Renal cortex interstitium (tissue), 11 donors: Measurements from ENCODE around the gene SYNC. TPM values are rescaled to one million over a fixed set of nuclear protein-coding genes. Genes with fewer than 3 reads are reported as not detected.
"Not testable (repeated sequence)": the region's sequence is repeated elsewhere in the genome, so short reads cannot be mapped to it uniquely, and the experiment has no call there.

ENCODE experiments used
- DNase-seq, 11 donors: peaks; one replicate each; pipeline ENCODE4 v3.0.0-alpha.2; 2013; ENCODE audit warnings: low read depth in 9 of 11, low spot score in 4 of 11; ENCODE audit errors: extremely low read depth in 1 of 11
- polyA plus RNA-seq, 3 donors: library from polyadenylated mRNA; unstranded; fragments of 120-200 nt; gene quantifications; one replicate each; pipeline ENCODE4 v1.2.1, GENCODE V29; 2013; ENCODE audit not compliant: insufficient read length in 3 of 3

Gene SYNC
- polyA plus RNA-seq, 3 donors: 1.3 to 2.0 (median 1.8) TPM

DNA sequence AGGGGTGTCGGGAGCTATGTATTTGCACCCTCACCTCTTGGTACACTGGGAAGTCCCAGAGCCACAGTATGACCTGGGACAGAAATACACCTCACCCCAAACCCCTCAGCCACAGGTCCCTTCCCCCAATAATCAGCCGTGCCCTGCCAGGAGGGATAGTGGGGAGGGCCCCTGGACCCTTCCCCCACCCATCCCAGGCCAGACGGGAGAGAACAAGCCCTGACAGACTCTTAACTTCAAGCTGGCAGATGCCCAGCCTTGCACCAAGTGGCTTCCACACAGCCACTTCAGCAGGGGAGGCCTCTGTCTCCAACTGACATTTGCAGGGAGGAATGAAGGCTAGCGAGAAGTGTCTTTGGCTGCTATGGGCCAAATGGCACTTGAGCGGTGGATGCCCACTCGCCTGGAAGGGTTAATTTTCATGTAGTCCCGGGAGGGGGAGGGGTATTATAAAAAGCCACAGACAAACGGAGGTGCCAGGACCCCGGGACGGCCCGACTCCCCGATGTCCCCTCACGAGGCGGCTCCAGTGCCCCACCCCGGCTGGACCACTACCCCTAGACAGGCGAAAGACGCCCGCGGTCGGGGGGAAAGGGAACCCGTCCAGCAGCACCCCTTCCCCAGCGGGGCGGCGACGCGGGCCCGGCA is 495 bp downstream of the SYNC start:
- no peak for DNase-seq

DNA sequence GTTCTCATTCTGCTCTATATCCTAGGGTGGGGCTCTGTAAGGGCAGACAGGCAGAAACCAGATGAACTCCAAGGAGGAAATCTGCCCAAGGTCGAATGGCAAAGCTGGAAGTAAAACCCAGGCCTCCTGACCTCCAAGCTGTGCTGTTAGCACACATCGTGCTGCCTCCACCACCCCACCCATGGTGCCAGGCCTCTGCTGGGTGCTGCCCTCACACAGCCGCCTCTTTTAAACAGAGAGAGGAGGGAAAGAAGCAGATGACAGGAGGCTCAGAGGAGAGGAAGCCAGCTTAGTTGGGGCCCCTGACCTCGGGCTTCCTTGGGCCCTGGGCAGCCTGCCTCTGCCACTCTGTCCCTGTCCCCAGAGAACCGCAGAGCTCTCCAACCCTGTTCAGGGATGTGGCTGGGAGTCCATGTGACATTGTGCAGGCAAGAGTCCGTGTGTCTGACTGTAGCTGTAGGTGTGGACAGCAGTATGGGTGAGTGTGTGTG is 1.1 kb downstream of the SYNC start:
- no peak for DNase-seq

DNA sequence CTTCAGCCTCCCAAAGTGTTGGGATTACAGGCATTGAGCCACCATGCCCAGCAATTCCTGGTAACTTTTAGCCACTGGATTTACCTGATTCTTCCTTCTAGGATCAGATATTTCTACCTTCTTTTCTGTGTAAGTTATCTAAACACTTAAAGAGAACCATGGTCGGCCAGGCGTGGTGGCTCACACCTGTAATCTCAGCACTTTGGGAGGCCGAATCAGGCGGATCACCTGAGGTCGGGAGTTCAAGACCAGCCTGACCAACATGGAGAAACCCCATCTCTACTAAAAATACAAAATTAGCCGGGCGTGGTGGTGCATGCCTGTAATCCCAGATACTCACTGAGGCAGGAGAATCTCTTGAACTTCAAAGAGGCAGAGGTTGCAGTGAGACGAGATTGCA is 5.6 kb downstream of the SYNC start:
- DNase-seq: not testable (repeated sequence)

DNA sequence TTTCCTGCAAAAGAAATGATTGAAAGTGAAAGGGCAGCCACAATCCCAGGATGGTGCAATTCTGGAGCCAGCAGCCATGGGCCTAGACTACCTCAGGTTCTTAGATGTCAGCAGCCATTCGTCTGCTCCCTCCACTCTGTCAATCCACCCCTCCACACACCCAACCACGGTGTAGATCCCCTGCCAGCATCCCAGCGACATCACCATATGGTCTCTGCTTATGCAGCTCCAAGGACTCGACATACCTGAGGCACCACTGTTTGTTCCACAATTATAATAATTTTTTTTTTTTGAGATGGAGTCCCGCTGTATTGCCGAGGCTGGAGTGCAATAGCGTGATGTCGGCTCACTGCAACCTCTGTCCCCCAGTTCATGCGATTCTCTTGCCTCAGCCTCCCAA is 6.5 kb downstream of the SYNC start:
- DNase-seq: no peak

DNA sequence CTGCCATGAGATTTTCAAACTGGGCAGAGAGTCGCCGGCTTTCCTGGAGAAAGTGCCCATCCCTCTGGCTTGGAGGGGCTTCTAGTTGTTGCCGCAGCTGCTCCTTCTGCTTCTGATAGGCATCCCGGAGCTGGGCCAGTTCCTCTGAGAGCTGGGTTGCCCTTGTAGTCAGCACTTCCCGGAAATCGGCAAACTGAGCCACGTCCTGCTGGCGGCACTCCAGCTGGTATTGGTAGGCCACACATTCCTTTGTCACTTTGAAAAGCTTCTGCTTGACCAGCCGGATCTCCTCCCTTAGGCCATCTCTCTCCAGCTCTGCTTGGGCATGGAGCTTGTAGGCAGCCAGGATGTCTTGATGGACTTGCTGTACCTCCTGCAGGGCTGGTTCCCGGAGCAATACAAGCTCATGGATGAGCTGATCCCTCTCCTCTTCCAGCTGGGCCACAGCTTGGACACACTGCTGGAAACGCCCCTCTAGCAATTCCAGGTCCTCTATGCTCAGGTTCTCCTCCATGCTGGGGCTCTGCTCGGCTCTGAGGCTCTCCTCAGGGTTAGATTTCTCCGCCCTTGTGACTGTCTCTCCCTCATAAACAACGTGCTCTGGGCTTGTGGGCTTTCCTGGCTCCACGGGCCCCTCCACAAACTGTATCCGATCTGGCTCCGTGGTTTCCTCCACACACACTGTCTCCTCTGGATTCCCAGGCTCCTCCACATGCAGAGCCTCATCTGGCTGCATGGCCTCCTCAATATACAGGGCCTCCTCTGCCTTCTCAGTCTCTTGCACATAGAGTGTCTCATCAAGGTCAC is 7.3 kb downstream of the SYNC start:
- no peak for DNase-seq

DNA sequence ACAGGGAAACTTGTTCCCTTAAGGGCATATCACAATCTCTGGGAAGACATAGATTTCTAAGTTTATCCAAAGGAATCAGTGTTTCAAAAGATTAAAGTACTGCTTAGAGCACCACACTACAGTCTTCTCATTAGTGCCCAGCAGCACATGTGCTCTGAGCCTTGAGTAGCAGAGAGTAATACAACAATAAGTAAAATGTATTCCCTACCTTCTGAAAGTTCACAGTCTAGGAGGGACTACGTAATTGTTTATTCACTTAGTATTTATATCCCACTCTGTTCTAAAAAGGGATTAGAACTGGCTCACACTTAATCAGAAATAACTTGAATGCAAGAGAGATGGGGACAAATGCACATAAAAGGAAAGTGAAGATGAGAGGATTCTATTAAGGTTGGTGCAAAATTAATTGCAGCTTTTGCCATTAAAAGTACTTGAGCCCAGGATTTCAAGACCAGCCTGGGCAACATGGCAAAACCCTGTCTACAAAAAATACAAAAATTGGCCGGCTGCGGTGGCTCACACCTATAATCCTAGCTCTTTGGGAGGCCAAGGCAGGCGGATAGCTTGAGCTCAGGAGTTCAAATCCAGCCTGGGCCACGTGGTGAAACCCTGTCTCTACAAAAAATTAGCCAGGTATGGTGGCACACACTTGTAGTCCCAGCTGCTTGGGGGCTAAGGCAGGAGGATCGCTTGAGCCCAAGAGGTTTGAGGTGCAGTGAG is 9.0 kb downstream of the SYNC start:
- no peak for DNase-seq

DNA sequence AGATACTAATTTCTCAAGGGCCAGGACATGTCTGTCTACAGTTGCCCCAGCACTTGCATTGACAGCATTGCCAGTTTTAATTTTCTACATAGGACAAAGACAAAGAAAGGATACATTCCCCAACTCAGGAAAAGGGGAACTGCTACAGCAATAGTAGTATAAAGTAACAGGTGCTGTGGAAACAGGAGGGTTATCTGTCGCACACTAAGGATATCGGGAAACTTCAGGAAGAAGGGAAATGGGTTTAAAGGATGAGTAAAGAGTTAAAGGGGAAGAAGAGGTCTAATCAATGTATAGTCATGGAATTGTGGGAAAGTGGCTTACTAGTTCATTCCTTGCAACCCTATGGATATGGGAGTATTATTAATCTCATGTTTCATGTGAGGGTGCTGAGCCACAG is 16.2 kb downstream of the SYNC start:
- no peak for DNase-seq

DNA sequence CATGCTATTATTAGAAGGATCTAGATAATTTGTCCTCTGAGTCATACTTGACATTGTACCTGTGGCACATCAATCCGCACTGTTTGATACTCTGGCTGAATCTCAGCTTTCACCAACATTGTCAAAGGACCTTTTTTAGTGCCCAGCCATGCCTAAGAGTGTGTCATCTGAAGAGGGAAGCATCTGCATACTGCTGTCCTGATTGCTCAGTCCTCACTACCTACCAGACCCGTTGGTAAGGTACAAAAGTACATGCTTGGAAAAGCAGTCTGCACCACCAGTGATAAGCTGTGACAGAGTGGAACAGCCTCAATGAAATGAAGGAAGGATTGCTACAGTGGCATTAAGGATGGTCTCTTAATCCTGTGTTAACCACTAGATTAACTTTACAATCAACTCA is 17.1 kb downstream of the SYNC start:
- no peak for DNase-seq

DNA sequence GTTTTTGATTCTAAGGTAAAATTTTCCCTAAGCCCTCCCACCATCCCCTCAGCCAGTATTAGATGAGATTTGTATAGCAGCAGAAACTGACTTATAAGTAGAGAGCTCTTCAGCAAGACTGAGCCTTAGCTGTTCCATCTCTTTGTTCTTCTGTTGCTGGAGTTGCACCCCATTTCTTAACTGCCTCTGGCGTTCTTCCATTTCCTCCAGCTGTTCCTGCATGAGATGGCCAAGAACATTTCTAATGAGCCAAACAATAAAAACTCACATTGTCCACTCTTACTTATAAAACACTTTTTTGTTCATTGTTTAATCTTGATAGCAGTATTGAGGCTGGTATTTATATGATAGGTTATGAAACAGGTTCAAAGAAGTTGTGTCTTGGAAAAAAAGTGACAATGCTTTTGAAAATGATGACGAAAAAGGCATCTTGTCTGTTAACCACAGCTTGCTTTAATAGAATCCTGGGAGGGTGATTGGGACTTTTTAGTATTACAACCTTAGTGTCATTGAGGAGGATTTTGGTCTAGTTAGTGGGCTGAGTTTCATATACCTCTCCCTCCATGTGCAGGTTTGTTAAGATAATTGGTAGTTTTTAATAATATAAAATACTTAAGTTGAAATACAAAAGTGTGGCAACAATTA is 18.3 kb downstream of the SYNC start:
- peak in 5 of 11 donors; percentile 40 to 65 (median 54) for DNase-seq

DNA sequence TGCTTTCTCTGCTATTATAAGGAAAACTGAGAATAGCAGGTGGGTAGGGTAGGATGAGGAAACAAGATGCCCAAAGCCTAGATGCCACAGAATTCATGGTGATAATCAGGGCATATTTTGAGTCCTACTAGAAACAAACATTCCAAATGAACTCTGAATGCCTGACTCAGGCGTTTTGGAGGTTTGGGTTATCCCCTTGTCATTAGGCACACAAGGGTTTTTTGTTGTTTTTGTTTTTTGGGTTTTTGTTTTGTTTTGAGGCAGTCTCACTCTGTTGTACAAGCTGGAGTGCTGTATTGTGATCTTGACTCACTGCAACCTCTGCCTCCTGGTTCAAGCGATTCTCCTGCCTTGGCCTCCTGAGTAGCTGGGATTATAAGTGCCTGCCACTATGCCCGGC is 19.2 kb downstream of the SYNC start:
- DNase-seq: no peak

DNA sequence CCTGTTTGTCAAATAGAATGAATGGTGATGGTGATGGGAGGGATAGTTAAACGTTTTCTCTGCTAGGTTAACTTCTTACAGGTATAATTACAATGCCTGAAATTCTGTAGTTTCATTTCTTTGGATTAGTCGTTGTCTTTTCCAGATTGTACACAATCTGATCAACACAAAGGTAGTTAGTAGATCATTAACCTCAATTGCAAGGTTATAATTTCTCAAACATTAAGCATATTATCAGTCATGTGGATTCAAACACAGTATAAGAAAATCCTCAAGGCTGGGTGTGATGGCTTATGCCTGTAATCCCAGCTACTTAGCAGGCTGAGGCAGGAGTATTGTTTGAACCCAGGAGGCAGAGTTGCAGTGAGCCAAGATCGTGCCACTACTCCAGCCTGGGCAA is 20.6 kb downstream of the SYNC start:
- no peak for DNase-seq

DNA sequence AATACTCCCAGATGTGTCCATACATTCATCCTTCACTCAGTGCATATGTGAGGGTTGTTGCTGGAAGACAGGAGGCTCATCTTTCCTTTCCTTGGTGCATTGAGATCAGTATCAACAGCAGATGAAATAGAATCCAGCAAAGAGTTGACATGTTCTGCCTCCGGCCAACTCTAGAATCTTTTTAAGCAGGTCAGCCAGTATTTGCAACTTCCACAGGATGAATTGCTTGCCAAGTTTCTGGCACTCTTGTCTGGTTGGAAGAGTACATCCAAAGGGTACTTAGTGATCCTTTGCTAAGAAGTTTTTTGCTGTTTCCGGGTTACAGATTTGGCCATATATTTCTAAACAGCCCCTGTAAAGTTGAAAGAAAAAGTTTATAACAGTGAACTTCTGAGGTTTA is 21.1 kb downstream of the SYNC start:
- DNase-seq: no peak

DNA sequence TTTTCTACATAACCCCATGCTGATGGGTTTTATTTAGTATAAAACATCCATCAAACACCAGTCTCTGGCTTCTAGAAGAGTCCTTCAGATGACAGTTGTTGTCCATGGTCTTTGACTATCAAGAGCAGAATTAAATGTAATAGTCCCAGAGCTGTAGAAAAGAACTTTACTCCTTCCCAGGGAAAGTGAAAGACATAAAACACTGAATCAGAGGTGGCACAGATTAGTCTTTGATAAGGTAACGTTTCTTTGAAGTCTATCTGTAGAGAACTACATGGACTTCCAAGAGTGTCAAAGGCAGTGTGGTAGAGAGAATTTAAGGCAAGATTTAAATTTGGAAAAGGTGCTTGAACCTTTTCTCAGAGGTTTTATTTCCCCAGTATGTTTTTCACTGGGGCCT is 21.9 kb downstream of the SYNC start:
- no peak for DNase-seq

DNA sequence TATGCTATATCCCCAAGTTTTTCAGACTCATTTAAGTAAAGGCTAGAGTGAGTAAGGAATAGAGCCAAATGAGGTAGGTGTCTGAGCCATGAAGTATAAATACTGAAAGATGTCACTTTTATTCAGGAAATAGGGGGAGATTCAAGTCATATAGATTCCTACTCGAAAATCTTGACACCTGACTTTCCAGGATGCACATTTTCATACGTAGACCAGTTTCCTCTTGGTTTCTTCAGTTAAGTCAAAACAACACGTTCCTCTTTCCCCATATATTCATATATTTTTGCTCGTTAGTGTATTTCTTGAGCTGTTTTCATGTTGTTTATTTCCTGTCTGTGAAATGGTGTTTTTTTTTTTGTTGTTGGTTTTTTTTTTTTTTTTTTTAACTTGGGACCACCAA is 22.6 kb downstream of the SYNC start:
- DNase-seq: not testable (repeated sequence)

DNA sequence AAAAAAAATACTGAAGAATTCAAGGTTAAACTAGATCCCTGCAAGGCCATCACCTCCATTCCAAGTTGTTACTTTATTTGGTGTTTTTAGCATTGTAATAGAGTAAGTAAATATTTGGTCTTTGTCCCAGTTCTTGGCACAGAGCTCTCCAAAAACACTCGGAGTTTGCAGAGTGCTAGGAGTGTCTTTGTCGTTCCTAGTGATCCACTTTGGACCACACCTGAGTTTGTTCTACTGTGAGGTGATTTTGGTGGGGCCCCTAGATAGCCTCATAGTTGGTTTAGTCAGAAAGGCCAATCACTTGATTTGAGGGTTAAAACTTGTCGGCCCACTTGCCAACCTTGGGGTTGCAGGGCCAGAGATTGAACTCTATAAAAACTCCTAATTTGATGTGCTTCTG is 25.6 kb downstream of the SYNC start:
- no peak for DNase-seq

DNA sequence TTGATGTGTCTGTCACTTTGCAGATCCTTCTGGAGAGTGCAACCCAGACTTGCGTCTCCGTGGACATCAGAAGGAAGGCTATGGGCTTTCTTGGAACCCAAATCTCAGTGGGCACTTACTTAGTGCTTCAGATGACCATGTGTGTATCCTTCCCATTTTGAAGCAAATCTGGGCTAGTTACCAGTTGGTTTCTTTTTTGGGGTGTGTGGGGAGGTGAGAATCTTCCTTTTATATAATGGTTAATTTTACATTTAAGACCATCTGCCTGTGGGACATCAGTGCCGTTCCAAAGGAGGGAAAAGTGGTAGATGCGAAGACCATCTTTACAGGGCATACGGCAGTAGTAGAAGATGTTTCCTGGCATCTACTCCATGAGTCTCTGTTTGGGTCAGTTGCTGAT is 33.9 kb downstream of the SYNC start:
- not testable (repeated sequence) for DNase-seq

DNA sequence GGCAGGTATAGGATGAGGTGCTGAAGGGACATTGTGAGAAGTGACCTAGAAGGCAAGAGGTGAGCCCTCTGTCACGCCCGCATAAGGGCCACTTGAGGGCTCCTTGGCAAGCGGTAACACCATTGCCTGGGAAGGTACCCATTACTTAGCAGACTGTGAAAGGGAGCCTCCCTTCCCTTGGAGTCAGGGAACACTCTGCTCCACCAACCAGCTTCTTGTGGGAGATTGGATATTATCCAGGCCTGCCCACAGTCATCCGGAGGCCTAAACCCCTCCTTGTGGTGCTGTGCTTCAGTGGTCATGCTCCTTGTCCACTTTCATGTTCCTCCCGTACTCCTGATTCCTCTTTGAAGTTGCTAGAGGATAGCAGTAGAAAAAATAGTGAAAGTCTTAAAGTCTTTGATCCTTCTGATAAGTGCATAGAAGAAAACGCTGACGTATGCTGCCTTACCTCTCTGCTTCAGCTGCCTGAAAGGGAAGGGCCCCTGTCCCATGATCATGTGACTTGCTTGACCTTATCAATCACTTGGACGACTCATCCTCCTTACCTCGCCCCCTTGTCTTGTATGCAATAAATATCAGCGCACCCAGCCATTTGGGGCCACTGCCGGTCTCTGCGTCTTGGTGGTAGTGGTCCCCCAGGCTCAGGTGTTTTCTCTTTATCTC is 35.5 kb downstream of the SYNC start:
- no peak for DNase-seq

DNA sequence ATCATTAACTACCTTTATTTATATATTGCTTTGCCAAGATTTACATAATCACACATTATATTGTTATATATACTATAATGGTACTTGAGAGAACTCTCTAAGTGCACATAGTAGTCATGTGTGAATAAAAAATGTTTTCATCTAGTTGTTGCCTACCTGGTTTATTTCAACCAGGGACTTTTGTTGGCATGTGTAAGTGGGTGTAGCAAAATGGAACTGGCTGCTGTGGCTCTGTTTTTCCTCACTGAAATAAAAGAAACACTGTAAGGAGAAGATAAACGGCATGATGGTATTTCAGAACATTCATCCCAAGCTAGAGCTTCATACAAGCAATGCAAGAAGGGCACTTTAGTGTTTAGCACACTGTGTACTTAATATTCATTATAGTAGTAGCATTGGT is 36.7 kb downstream of the SYNC start:
- no peak for DNase-seq

DNA sequence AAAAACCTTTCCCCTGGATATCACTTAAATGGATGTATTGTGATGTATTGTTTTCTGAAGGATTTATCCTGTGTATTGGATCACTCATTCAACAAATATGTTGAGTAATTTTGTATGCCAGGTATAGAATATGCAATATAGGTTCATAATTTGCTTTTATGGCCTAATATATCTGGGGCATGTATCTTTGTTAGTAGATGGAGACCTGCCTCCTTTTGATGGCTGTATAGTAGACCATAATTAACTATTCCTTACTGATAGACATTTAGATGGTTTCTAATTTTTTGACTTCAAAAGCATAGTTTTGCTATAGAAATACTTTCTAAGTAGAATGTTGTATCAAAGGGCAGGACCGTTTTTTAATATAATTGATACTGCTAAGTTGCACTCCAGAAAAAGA is 43.0 kb downstream of the SYNC start:
- no peak for DNase-seq
